ENCODE data around the gene GNG7.
"Not testable (repeated sequence)": the region's sequence is repeated elsewhere in the genome, so short reads cannot be mapped to it uniquely, and the experiment has no call there.

The GNG7 gene

DNA sequence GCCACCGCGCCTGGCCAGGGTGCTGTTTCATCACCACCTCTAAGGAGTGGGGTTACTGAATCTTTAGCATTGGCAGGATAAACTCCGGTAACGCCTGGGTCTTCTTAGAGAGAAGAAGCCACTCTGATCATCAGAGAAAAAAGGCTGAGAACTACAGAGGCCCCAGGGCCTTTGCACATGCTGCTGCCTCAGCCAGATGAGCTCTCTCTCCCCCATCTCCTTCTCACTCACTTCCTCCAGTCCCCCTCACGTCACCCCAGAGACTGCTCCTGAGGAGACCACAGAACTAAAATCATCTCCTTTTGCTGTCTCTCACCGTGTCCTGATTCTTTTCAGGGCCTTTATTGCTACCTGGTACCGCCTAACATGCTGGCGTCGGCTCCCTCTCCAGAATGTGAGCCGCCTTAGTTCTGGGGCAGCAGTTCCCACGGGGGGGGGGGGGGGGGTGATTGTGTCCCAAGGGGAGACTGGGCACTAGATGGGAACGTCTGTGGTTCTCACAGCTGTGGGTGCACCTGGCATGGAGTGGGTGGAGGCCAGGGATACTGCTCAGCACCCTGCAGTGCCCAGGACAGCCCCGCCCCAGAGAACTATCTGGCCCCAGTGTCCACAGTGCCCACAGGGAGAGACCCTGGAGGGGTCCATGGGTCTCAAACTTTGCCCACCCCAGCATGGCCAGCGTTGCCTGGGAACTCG is 23.8 kb upstream of the GNG7 start:
- no peak for DNase-seq

DNA sequence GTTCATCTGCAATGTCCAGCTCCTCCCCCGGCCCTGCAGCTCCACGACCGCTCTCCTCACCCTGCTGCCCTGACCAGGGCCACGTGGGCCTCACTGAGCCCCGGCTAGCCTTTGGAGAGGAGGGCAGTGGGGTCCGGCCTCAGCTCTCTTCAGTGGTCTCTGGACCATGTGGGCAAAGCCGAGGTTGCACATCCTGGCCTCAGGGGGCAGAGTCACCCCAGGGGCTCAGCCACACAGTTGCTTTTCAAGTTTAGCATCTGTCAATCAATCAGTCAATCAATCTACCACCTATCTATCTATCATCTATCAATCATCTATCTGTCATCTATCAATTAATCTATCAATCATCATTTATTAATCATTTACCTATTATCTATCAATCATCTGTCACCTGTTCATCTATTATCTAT is 21.7 kb upstream of the GNG7 start:
- DNase-seq: no peak

DNA sequence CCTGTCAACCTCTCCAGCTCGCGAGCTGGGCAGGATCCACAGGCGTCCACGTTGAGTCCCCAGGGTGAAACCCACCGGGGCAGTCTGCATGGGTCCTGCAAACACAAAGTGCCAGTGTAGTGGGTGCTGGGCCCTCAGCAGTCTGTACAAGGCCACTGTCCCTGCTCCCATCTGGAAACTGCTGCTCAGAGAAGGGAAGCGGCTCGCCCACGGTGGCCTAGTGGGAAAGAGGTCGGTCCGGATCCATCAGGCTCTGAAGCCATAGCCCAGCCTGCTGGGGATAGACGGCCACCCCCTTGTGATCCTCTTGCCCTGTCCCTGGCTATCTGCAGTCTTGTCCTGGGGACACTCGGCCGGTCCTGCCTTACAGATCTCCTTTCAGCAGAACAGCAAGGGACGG is 21.3 kb upstream of the GNG7 start:
- no peak for DNase-seq

DNA sequence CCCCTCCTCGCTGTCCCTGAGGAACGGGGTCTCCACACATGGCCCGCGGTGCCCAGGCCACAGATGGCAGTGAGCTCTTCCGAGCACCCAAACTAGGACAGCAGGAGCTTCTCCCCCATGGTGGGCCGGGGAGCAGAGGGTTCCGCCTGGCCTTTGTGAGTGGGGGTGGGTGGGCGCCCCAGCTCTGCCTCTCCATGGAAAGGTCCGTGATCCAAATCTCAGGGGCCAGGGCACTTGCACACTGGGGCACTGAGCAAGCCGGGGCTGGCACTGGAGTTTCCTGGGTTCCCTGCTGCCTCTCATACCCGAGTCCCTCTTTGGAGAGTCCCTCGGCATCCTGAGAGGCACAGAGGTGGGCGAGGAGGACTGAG is 20.8 kb upstream of the GNG7 start:
- no peak for DNase-seq

DNA sequence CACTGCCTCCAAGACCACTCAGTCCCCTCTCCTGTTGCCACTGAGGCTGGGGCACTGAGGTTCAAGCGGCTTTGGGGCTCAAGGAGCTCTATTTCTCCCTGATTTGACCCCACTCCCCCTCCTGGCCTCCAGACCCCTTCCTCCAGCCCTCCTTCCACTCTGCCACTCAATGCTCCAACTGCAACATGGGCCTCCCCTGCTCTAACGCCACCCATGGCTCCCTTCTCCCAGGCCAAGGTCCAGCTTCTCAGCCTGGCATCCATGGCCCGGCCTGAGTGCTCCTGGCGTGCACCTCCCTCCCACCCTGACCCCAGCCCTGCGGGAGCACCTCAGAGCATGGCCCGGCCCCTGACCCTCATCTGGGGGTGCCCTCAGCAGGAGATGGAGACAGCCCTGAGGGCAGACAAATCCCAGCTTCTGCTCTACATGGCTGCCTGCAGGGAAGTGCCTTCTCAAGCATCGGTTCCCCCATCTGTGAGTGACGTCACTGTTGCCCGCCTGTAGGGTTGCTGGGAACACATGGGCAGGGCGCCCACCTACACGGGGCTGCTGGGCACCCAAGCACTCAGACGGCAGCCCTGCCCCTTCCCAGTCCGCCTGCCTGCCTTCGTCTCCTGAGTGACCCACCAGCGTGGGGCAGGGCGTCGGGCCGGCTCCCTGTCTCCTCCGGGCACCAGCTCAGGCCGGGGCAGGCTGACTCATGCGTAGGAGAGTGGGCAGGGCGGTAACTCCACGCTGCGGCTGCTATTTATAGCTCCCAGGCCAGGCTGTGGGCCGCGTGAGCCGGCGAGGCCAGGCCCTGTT is 20.2 kb upstream of the GNG7 start:
- no peak for DNase-seq

DNA sequence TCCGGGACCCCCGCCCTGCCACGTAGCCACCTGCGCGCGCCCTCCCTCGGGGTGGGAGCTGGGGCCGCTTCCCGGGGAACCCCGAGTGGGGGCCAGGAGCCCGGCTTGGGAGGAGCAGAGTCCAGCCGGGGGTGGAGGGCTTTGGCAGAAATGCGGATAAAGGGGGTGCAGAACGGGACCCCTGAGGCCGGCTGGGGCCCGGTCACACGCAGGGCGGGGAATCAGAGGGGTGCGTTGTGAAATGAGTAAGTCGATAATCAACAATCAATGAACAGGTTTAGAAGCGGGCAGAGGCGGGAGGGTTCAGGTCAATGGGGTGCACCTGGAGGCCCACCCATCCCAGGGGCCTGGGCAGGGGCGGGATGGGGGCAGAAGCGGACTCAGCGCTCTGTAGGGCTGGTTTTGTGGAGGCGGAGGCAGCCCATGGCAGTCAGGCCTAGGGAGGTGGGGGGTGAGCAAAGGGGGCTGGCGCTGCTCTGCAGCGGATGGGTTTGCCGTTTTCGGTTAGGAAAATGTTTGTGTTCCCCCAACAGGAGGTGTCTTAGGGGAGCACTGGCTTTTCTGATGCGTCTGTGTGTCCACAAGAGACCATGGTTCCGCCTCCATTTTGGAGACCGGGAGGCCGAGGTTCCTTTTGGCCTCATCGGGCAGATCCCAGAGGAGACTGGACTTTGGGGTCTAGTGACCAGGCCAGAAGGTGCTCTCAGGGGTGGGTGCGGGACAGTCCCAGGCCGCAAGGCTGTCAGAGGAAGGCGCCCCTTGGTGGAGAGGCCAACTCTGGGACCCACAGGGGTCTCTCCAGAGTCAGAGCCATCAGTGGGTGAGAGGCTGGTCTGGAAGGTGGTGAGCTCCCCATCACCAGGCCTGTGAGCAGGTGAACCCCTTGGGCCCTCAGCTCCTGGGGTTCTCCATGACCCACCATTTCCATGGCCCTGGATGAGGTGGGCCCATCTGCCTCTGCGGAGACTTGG is 19.4 kb upstream of the GNG7 start:
- DNase-seq: no peak

DNA sequence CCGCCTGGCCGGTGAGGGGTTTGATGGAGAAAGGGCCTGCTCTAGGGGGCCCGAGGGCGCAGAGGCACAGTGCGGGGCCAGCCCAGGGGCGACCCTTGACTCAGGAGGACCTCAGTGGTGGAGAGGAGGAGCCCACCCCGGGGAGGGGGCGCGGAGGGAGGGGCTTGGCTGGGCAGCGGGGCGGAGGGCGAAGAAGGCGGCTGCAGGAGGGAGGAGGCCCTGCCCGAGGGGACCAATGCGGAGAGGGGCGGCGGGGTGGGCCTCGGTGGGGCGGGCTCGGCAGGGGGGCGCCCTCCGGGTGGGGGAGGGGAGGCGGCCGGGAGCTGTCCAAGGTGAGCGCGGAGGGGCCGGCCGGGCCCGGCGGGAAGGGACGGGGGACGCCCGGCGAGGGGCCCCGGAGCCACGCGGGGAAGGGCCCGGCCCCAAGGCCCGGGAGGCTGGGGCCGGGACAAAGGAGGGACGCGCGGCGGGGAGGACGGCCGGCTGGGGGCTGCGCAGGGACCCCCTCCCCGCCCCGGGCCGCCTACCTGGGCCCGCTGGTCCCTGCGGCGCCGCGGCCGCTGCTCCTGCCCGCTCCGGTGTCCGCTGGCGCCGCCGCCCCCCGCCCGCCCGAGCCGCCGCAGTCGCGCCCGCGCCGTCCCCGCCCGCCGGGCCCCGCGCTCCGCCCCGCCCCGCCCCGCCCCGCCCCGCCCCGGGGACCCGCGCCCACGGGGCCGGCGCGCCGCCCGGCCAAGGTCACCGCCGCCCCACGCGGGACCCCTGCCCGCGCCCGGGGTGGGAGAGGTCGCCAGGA is 18.5 kb upstream of the GNG7 start, which contains the start of gene DIRAS1:
Gene DIRAS1 (minus strand): TSS at position 596 of the 793 bp plus-strand sequence. CDS start 3,566 bp downstream, outside the sequence.
- DNase-seq: no peak

DNA sequence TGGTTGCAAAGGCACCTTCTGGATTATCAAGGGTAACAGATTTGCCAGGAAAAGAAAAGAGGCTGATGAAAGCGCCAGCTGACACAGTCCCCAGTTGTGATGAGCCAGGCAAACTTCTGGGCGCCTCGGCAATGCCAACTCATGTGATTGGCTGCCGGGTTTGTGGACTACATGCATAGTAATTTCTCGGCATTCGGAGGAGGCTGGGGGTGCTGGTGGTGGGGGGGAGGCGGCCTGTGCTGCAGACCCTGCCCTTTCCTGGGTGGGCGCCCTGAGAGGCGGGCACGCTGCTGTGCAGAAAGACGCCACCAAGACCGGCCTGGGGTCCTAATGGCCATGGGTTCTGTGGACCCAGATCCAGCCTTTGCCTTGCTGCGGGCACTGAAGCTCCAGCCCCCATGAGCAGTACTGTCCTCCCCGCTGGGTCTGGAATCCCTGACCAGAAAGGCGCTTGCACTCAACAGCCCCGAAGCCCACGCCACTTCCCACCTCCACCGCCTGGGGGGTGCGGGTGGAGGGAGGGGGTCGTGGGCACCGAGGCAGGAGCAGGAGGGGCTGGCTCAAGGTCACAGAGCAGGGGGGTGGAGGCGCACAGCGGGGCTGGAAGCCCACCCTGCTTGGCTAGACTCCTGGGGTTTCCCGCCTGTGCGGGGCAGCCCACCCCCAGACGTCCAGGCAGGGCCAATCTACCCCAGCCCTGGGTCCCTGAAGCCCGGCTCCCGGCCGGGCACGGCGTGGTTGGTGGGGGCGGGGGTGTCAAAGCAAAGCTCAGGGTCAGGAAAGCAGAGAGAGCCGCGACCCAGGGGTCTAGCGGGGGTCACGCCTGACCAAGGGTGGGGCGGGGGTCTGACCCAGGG is 17.7 kb upstream of the GNG7 start:
- DNase-seq: no peak

DNA sequence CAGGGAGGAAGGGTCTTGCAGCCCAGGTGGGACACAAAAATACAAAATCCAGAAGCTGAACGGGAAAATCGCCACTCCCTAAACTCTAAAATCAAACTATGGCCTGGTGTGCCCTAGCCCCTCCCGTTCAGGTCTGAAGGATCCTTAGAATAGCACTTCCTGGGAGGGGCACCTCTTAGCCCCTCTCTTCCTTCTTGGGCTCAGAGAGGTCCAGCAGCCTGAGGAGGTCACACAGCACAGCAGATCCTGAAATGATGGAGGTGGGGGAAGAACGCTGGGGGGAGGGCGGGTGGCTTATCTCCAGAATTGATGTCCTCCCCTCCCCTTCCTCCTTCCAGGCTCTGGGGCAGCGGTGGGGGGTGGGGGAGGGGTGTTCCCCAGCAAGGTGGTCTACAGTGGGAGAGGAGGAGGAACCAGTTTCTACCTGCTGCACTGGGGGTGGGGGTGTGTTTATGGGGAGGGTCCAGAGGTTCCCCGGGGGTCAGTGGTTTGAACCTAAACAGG is 16.8 kb upstream of the GNG7 start:
- DNase-seq: no peak

DNA sequence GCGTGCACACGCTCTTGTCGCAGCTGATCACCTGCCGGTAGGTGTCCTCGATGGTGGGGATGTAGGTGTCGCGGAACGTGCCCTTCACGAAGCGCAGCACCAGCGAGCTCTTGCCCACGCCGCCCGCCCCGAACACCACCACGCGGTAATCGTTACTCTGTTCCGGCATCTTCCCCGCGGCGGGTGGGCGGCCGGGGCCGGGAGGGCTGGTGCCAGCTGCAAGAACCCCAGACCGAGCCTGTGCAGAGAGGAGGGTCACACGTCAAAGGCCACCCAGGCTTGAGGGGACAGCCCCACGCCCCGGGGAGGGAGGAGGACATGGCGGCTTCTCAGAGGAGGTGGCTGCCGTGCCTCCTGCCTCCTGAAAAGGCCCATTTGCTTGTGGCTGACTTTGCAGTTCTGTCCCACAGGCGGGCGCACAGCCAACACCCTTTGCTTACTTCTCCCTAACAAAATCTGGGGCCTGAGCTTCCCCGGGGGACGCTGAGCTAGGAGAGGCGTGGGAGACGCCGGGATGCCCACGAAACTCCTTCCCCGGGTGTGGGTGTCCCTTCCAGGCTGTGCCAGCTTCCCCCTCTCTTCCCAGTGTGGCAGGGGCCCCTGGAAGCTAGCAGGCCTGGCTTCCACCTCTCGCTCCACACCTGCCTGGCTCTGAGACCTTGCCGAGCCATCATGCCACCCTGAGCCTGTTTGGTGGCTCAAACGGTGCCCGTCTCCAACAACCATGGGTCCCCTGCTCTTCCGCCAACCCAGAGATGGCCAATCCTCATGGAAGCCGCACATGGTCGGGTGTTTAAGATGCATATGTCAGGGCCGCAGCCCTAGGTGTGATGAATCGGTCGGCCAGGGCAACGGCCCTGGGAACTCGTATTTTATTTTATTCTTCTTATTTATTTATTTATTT is 15.4 kb upstream of the GNG7 start:
- DNase-seq: no peak

DNA sequence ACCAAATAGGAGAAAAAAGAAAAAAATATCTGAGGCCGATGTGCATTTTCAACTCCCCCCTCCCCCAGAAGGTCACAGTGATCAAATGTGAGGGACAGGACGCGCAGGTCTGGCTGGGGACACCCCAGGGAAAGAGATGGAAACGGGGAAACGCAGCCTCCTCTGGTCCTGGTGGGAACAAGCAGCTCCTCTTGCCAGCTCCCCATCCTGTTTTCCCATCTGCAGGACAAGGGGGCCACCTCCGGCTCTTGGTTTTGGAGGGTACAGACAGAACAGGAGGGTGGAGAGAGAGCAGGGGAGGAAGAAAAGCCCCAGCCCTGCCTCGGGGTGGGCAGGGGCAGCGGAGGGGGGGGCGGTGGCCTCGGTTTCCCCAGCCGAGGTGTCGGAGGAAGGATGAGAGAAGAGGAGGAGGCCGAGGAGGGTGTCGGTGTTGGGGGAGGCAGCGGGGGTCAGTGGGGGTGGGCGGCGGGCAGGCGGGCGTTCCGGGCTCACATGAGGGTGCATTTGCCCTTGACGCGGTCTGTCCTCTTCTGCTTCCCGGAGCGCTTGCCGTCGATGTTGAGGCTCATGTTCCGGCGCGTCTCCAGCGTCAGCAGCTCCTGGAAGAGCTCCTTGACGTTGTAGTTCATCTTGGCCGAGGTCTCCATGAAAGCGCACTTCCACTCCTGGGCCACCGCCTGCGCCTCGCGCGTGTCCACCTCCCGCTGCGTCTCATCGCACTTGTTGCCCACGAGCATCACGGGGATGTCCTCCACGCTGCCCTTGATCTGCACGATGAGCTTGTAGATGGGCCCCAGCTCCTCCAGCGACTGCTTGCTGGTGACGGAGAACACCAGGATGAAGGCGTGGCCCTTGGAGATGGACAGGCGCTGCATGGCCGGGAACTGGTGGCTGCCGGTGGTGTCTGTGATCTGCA is 14.5 kb upstream of the GNG7 start:
- no peak for DNase-seq

DNA sequence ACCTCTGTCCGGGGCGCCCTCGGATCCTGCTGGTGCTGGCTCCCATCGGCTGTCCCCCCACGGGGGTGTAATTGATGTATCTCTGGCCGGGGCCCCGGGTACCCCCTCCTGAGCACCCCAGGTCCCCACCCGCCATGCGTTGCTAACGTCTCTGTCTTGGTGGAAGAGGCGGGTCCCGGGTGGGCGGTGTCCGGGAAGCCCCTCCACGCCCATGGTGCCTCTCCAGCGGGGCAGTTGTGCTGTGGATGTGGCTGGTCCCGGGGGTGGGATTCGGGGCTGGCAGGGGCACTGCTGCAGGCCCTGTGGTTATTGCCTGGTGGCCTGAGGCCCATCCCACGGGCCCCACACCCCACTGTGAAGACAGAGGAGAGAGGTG is 13.8 kb upstream of the GNG7 start:
- DNase-seq: no peak

DNA sequence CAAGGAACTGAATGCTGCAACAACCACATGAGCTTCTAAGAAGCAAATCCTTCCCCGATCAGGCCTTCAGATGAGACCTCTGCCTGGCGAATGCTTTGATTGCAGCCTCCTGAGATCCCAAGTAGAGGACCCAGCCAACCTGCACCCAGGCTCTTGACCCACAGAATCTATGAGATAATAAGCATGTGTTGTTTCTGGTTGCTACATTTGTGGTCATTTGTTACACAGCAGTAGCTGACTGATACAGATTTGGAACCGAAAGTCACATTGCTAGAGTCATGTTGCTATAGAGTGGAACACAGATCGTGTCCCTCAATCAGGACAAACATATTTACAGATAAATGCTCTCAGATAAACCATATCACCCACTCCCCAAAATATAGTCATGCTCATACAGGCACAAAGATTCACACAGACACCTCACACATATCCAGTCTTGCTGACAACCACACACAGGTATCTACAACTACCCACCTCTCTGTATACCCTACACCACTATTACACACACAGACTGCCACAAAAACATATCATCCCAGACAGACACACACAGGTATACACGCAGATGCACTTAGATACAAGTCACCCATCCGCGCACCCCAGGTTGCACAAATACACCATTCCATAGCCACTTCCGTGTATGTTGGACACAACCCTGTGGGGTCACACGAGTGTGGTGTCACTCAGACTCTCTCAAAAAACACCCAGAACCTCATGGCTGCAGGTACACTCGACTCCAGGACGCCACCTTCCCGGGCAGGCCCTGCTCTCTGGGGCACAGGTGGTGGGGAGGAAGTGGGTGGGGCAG is 13.2 kb upstream of the GNG7 start:
- no peak for DNase-seq

DNA sequence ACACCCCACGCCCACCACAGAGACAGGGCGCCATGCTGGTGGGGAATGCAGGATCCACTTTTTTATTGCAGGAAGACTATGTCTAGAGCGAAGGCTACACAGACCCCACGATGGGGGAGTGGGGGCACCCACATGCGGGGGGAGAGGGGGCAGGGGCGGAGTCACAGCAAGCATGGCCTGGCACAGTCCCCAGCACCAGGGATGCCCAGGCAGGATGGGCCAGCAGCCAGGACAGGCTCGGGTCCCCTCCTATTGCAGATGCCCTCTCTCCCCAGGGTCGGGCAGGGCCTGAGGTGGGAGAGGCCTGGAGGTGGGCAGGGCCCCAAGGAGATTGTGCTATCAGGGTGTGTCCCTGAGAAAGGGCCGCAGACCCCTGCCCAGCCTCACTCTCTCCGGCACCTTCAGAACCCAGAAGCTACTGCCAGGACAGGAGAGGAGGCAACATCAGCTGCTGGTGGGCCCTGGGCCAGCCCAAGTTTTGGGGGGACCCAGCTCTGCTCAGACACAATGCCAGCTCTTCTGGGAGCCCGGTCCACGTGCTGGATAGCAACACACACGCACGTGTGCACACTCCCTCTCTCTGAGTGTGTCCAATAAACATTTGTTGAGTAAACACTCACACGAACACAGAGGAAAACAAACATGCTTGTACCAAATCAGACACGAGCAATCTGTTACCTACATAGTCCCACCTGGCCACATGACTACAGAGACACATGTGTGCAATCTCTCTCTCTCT is 12.2 kb upstream of the GNG7 start:
- no peak for DNase-seq

DNA sequence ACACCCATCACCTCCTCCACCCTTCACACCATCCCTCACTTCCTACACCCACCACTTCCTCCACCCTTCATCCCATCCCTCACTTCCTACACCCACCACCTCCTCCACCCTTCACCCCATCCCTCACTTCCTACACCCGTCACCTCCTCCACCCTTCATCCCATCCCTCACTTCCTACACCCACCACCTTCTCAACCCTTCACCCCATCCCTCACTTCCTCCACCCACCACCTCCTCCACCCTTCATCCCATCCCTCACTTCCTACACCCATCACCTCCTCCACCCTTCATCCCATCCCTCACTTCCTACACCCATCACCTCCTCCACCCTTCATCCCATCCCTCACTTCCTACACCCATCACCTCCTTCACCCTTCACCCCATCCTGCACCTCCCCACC is 11.6 kb upstream of the GNG7 start:
- not testable (repeated sequence) for DNase-seq

DNA sequence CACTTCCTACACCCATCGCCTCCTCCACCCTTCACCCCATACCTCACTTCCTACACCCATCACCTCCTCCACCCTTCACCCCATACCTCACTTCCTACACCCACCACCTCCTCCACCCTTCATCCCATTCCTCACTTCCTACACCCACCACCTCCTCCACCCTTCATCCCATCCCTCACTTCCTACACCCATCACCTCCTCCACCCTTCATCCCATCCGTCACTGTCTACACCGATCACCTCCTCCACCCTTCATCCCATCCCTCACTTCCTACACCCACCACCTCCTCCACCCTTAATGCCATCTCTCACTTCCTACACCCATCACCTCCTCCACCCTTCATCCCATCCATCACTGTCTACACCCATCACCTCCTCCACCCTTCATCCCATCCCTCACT is 10.7 kb upstream of the GNG7 start:
- DNase-seq: not testable (repeated sequence)

DNA sequence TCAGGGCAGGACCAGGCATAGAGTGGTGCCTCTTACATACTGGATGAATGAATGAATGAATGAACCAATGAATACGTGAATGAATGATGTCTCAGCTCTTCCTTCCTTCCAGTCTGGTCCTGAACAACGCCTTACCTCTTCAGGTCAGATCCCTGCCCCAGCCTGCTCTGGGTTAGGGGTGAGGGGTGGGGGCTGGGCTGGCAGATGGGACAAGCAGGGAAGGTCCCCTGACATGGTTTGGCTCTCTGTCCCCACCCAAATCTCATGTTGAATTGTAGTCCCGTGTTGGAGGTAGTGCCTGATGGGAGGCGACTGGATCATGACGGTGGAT is 9.3 kb upstream of the GNG7 start:
- no peak for DNase-seq

Data from activated CD8-positive, alpha-beta memory T cell treated with anti-CD3 and anti-CD28 coated beads for 24 hours (primary cell).